ENCODE results near the gene ACTL7B.
A peak's percentile ranks its signal among the peaks of the same experiment; 100 is the strongest.
"Not testable (repeated sequence)": the region's sequence is repeated elsewhere in the genome, so short reads cannot be mapped to it uniquely, and the experiment has no call there.

The ACTL7B gene

DNA sequence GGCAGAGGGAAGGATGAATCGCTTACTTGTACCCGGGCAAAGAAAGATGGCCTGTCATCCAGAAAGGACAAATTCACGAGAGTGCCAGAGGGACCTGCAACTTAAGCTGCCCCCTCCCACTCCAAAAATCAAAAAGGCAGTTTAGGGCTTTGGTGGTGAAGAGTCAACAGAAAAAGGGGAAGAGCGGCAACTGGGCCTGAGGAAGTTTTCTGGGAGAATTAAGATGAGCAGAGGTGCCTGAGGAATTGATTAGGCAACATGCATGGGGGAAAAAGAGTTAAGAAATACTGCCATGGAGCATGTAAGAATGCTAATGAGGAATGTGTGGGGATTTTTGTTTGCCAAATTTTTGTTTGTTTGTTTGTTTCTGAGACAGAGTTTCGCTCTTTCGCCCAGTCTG lies 1.8 kb upstream of the ACTL7B start:
- no peaks in the 10 kb centered on the region for H3K9me3 Mint-ChIP-seq
- H3K27ac Mint-ChIP-seq: no peak overlapping the region
- H3K27me3 Mint-ChIP-seq: no peaks in the 10 kb centered on the region
- H3K36me3 Mint-ChIP-seq: no peaks in the 10 kb centered on the region
- no peaks in the 10 kb centered on the region for H3K4me1 Mint-ChIP-seq
- H3K4me3 Mint-ChIP-seq: no peak overlapping the region

DNA sequence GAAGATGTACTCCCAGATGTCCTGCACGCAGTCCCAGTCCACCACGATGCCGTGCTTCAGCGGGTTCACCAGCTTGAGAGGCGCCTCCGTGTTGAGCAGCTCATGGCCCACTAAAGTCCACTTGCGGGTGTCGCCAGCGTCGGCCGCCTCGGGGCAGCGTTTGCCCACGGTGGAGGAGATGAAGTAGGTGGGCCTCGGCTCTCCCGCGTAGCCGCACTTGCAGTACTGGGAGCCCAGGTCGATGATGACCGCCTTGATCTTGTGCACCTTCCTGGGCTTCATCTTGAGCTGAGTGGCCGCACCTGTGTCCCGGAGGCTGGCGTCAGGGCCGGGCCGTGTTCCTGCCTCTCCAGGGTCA lies 278 bp downstream of the ACTL7B start:
- Mint-ChIP-seq H3K4me3 (no peak overlapping the region), H3K4me1 (no peaks in the 10 kb centered on the region), H3K9me3 (no peaks in the 10 kb centered on the region), H3K27me3 (no peaks in the 10 kb centered on the region), H3K36me3 (no peaks in the 10 kb centered on the region), H3K27ac (no peak overlapping the region)

DNA sequence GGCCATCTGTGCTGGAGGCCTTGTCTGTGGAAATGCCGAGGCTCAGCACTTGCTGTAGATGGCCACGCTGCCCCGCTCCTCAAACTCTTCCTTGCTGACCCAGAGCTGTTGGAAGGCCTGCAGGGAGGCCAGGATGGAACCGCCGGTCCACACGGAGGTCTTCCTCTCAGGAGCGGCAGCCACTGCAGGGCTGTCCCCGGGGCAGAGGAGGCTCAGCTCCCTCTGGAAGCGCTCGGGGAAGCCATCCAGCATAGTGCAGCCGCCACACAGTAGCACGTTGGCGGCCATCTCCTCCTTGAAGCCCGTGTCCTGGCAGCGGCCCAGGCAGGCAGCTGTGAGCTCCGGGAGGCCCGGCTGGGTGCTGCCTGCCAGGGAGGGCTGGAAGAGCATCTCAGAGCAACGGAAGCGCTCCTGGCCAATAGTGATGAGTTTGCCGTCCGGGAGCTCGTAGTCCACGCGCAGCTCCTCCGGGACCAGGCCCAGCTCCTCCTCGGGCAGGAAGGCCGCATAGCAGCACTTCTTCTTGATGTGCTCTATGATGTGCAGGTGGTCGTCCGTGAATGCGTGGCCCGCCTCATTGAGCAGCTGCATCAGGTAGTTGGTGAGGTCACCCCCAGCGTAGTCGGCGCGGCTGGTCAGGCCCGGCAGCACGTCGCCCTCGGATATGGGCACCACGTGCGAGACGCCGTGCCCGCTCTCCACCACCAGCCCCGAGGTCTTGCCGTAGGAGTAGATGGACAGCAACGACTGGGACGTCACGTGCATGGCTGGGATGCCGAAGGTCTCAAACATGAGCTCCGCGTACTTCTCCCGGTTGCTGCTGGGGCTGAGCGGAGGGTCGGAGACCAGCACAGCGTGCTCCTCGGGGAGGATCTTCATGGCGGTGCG lies 901 bp downstream of the ACTL7B start:
- H3K27ac Mint-ChIP-seq: no peak overlapping the region
- no peak overlapping the region for H3K4me3 Mint-ChIP-seq
- no peaks in the 10 kb centered on the region for H3K27me3 Mint-ChIP-seq
- no peaks in the 10 kb centered on the region for H3K4me1 Mint-ChIP-seq
- no peaks in the 10 kb centered on the region for H3K36me3 Mint-ChIP-seq
- no peaks in the 10 kb centered on the region for H3K9me3 Mint-ChIP-seq

DNA sequence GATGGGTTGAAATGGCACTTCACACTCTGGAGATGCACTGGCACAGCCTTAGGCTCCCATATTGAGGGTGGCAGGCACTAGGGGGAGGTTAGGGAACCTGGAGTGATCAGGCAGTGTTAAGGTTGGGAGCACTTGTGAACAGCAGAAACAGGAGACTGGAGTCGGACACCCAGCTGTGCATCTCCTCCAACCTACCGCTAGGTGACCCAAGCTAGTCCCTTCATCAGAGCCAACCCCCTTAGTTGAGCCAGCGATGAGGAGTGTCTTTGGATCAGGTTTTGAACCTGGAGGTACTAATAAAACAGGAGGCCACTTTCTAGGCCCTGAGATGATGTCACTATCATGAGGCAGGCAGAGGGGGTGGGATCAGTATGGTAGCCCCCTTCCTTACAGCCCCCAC lies 1.7 kb downstream of the ACTL7B start:
- Mint-ChIP-seq H3K27me3 (no peaks in the 10 kb centered on the region), H3K4me1 (no peaks in the 10 kb centered on the region), H3K9me3 (no peaks in the 10 kb centered on the region), H3K4me3 (no peak overlapping the region), H3K27ac (no peak overlapping the region), H3K36me3 (no peaks in the 10 kb centered on the region)

DNA sequence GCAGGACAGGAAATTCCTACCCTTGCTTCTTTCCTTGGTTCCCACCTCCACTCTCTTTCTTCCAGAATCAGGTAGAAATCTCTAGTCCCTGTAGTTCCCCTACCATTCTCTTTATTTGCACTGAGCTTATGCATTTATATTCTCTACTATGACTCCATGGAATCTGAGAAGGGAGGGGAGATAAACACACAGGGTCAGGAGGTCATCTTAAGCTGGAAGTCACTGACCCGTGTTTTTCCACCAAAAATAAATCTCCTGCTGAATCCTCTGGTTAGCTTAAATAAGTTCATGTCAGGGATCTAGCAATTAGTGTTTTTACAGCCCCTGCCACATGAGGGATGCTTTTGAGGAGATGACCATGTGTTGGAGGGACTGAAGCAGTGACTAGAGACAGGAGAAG lies 3.7 kb downstream of the ACTL7B start:
- Mint-ChIP-seq H3K27ac (no peak overlapping the region), H3K4me3 (no peak overlapping the region), H3K27me3 (no peaks in the 10 kb centered on the region), H3K9me3 (no peaks in the 10 kb centered on the region), H3K4me1 (no peaks in the 10 kb centered on the region), H3K36me3 (no peaks in the 10 kb centered on the region)

DNA sequence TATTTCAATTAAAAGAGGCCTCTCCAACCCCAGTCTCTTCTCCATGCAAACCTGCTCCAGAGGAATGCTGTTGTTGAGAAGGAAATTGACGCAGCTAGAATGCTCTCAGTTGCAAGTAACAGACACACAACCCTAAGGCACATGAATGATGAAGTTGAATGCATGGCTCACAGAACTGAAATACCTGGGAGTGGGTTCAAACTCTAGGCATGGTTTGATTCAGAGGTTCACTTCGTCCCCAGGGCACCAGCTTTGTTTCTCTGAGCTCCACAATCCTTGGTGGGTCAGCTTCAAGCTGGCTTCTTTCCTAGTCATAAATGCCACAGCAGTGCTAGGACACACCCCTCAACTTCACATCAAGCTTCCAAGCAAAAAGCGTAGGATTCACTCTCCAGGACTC lies 4.6 kb downstream of the ACTL7B start:
- Mint-ChIP-seq H3K27ac (no peak overlapping the region), H3K27me3 (no peaks in the 10 kb centered on the region), H3K4me1 (no peaks in the 10 kb centered on the region), H3K9me3 (no peaks in the 10 kb centered on the region), H3K4me3 (no peak overlapping the region), H3K36me3 (no peaks in the 10 kb centered on the region)

DNA sequence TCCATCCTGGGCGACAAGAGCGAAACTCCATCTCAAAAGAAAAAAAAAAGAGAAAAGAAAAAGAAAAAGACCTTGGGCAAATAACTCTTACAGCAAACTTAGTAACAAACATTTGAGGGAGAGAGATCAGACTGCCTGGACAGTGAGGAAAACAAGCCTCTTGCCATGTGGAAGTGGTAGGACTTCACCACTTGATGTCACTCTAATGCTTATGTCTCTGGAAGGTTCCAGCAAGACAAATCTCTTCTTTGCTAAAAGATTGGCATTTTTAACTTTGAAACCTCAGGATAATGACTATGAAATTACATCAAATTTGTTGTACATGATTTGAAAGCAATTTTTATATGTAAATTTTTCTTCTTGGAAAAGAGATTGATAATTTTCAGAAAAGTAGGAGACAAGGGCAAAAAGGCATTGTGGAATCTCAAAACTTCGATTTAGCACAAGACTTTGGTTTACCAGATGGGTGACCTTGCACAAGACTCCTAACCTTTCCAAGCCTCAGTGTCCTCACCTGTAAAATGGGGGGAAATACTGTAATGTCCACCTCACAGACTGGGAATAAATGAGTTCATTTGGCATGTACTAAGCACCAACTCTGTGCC lies 5.4 kb downstream of the ACTL7B start:
- Mint-ChIP-seq H3K36me3 (no peaks in the 10 kb centered on the region), H3K4me3 (no peak overlapping the region), H3K9me3 (no peaks in the 10 kb centered on the region), H3K27me3 (no peaks in the 10 kb centered on the region), H3K4me1 (no peaks in the 10 kb centered on the region), H3K27ac (no peak overlapping the region)

DNA sequence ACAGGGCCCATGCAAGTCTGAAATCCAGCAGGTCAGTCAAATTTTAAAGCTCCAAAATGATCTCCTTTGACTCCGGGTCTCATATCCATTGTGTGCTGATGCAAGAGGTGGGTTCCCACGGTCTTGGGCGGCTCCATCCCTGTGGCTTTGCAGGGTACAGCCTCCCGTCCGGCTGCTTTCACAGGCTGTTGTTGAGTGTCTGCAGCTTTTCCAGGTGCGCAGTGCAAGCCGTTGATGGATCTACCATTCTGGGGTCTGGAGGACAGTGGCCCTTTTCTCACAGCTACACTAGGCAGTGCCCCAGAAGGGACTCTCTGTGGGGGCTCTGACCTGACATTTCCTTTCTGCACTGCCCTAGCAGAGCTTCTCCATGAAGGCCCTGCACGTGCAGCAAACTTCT lies 7.5 kb downstream of the ACTL7B start:
- H3K27ac Mint-ChIP-seq, H3K9me3 Mint-ChIP-seq, H3K4me1 Mint-ChIP-seq, H3K36me3 Mint-ChIP-seq, H3K27me3 Mint-ChIP-seq, H3K4me3 Mint-ChIP-seq: not testable (repeated sequence)

DNA sequence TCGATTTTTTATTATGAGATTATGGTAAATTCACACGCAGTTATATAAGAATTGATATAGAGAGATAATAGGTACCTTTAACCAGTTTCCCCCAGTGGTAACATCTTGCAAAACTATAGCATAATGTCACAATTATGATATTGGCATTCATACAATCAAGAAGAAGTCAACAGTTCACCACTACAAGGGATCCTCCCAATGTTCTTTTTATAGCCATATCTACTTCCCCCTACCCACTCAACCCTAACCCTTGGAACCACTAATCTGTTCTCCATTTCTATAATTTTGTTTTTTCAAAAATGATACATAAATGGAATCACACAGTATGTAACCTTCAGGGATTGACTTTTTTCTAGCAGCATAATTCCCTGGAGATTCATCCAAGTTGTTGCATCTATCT lies 9.8 kb downstream of the ACTL7B start:
- peaks cover 11% of the 10 kb centered on the region for H3K4me1 Mint-ChIP-seq
- H3K27ac Mint-ChIP-seq: no peak overlapping the region
- H3K27me3 Mint-ChIP-seq: no peaks in the 10 kb centered on the region
- H3K4me3 Mint-ChIP-seq: no peak overlapping the region
- H3K9me3 Mint-ChIP-seq: no peaks in the 10 kb centered on the region
- H3K36me3 Mint-ChIP-seq: no peaks in the 10 kb centered on the region

DNA sequence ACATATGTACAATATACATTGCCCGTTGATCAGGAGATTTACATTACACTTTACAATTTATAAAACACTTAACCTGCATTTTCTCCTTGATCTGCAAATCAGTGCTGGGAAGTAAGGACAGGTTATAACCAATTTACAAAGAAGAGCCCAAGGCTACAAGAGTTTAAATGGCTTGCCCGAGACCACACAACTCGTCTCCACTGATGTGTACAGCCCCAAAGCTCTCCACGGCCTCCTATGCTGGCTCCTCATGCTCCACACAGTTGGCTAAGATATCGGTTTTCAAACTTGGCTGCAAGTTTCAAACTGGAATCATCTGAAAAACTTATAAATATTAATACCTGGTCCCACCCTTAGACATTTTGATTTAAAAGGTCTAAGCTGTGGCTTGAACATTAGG lies 10.3 kb downstream of the ACTL7B start:
- Mint-ChIP-seq H3K27ac (no peak overlapping the region), H3K9me3 (no peaks in the 10 kb centered on the region), H3K4me1 (peaks cover 11% of the 10 kb centered on the region), H3K36me3 (no peaks in the 10 kb centered on the region), H3K4me3 (no peak overlapping the region), H3K27me3 (no peaks in the 10 kb centered on the region)

DNA sequence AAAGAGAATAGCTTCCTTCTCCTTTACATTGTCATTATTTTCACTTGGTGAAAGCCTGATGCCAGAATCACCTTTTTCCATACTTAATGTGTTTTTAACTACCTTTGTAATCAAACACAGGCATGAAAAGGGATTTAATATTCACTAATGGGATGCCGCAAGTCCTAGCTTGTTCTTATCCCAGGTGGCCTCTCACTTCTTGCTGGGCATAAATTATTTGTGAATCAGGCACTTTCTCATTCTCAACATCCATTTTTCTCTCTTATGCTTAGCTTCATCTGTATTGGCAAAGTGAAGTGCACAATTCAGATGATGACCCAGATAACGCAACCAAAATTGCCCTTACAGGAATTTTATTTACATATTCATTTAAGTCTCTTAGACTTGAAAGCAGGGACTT lies 10.9 kb downstream of the ACTL7B start:
- Mint-ChIP-seq H3K4me3 (no peak overlapping the region), H3K27me3 (no peaks in the 10 kb centered on the region), H3K27ac (no peak overlapping the region), H3K9me3 (no peaks in the 10 kb centered on the region), H3K4me1 (peaks cover 11% of the 10 kb centered on the region), H3K36me3 (no peaks in the 10 kb centered on the region)

DNA sequence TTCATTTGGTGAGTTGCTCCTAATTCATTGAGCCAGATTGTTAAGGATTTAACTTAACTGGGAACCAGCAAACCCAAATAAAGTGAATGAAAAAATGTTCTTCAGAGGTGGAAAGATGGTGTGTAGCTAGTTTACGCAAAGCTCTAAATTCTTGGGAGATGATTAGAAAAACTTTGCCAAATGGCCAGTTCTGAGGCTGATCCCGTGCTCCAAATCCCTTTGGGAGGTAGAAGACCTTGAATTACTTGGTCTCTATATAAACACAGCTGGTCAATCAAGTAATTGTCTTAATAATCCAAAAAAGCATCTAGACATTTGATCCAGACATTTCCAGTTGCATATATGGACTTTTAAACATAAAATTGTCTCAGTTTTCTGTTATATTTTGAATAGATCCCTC lies 11.4 kb downstream of the ACTL7B start:
- H3K27ac Mint-ChIP-seq: no peak overlapping the region
- peaks cover 11% of the 10 kb centered on the region for H3K4me1 Mint-ChIP-seq
- no peaks in the 10 kb centered on the region for H3K36me3 Mint-ChIP-seq
- no peaks in the 10 kb centered on the region for H3K9me3 Mint-ChIP-seq
- no peaks in the 10 kb centered on the region for H3K27me3 Mint-ChIP-seq
- H3K4me3 Mint-ChIP-seq: no peak overlapping the region

DNA sequence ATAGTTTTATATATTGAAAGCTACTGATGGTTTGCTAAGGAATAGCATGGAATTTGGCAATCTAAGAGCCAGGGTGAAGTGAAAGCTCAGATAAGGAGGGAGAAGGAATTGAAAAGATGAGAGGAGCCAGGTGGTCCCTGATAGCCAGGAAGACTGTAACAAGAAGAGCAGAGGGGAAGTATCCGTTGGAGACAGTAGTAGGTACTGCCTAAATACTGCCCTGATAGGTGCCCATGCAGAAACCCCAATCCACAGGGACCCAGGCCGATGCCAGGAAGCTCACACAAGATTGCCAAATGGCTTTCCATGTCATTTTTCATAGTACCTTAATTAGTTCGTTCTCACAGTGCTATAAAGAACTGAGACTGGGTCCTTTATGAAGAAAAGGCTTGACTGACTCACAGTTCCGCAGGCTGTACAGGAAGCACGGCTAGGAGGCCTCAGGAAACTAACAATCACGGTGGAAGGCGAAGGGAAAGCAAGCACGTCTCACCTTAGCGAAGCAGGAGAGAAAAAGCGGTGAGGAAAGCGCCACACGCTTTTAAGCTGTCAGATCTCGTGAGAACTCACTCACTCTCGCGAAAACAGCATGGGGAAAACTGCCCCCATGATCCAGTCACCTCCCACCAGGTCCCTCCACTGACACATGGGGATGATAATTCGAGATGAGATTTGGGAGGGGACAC lies 13.0 kb downstream of the ACTL7B start:
- H3K27ac Mint-ChIP-seq: no peak overlapping the region

DNA sequence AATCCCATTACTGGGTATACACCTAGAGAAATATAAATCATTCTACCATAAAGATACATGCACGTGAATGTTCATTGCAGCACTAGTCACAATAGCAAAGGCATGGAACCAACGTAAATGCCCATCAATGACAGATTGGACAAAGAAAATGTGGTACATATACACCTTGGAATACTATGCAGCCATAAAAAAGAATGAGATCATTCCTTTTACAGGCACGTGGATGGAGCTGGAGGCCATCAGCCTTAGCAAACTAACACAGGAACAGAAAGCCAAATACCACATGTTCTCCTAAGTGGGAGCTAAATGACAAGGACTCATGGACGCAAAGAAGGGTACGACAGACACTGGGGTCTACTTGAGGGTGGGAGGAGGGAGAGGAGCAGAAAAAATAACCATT lies 16.2 kb downstream of the ACTL7B start:
- H3K27ac Mint-ChIP-seq, H3K27me3 Mint-ChIP-seq, H3K4me3 Mint-ChIP-seq, H3K36me3 Mint-ChIP-seq, H3K9me3 Mint-ChIP-seq: not testable (repeated sequence)
- peaks cover 11% of the 10 kb centered on the region for H3K4me1 Mint-ChIP-seq

More for the DNA sequence above, 13.0 kb downstream of the ACTL7B start:
- Mint-ChIP-seq H3K4me3 (peak overlapping the region; percentile 23), H3K4me1 (peaks cover 11% of the 10 kb centered on the region), H3K36me3 (no peaks in the 10 kb centered on the region), H3K27me3 (no peaks in the 10 kb centered on the region), H3K9me3 (no peaks in the 10 kb centered on the region)

DNA sequence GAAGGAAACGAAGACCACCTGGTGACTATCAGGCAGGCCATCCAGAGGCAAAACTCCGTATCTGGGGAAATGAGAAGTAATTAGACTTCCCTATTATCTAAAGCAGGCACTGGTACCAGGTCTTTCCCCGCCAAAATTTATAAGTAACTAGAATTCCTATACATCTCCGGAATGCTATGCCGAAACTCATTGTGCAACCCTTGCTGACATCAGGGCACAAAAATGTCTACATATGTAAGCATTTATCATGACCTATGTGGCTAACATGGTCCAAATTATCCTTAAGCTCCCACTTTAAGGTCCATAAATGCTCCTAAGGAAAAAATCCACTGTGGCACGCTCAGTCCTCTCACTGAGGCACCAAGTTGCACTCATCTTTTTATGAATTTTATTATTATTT lies 17.8 kb downstream of the ACTL7B start:
- Mint-ChIP-seq H3K27me3 (no peaks in the 10 kb centered on the region), H3K27ac (no peak overlapping the region), H3K4me1 (peaks cover 9% of the 10 kb centered on the region), H3K4me3 (no peak overlapping the region), H3K36me3 (no peaks in the 10 kb centered on the region), H3K9me3 (no peaks in the 10 kb centered on the region)

DNA sequence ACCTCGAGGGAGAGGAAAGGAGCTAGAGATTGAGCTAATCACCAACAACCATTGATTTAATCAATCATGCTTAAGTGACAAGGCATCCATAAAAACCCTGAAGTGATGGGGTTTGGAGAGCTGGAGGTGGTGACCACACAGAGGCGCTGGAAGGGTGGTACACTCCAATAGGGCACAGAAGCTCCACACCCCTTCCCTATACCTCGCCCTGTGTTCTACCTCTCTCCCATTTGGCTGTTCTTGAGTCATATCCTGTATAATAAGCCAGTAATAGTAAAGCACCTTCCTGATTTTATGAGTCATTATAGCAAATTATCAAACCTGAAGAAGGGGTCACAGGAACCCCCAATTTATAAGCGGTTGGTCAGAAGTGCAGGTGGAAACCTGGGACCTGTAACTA lies 18.3 kb downstream of the ACTL7B start:
- peaks cover 4% of the 10 kb centered on the region for H3K4me1 Mint-ChIP-seq
- H3K9me3 Mint-ChIP-seq: no peaks in the 10 kb centered on the region
- no peak overlapping the region for H3K27ac Mint-ChIP-seq
- no peak overlapping the region for H3K4me3 Mint-ChIP-seq
- H3K27me3 Mint-ChIP-seq: no peaks in the 10 kb centered on the region
- H3K36me3 Mint-ChIP-seq: no peaks in the 10 kb centered on the region

Data from activated naive CD4-positive, alpha-beta T cell treated with anti-CD3 and anti-CD28 coated beads, Interleukin-2, amount 50 U/mL, for 24 hours (primary cell).